ENCODE measurements around the gene DCTD.

Gene DCTD

GRCh38 chr4:182886768-182887167 lies 30.4 kb downstream of the DCTD start:
- no peak for TF ChIP-seq CTCF (IDR thresholded peaks at IDR 0.05; ENCODE audit: insufficient read depth, low read depth, low read length, missing control alignments)
- no peak overlapping the region for H3K4me3 ChIP-seq (ENCODE audit: low read depth, low read length)
- DNase-seq (ENCODE audit: low read depth): no peak

GRCh38 chr4:182886205-182886604 lies 31.0 kb downstream of the DCTD start:
- no peak for TF ChIP-seq CTCF (IDR thresholded peaks at IDR 0.05; ENCODE audit: insufficient read depth, low read depth, low read length, missing control alignments)
- no peak overlapping the region for H3K4me3 ChIP-seq (ENCODE audit: low read depth, low read length)
- DNase-seq (ENCODE audit: low read depth): no peak

DNA sequence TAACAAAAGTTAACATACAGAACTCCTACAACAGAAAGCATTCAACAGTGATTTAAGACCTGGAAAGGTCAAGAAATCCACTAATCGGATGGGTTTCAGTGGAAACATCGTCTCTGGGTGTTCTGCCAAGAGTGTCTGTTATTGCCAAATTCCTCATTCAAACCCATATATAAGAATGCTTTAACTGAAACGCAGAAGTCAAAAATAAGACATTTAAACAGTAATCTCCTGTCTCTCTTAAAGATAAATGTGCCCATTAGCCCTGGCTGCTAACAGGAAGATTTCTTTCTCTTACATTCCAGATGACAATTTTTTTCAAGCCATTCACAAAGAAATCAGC lies 31.5 kb downstream of the DCTD start:
- no peak for TF ChIP-seq CTCF (IDR thresholded peaks at IDR 0.05; ENCODE audit: insufficient read depth, low read depth, low read length, missing control alignments)
- no peak overlapping the region for H3K4me3 ChIP-seq (ENCODE audit: low read depth, low read length)
- DNase-seq (ENCODE audit: low read depth): no peak

DNA sequence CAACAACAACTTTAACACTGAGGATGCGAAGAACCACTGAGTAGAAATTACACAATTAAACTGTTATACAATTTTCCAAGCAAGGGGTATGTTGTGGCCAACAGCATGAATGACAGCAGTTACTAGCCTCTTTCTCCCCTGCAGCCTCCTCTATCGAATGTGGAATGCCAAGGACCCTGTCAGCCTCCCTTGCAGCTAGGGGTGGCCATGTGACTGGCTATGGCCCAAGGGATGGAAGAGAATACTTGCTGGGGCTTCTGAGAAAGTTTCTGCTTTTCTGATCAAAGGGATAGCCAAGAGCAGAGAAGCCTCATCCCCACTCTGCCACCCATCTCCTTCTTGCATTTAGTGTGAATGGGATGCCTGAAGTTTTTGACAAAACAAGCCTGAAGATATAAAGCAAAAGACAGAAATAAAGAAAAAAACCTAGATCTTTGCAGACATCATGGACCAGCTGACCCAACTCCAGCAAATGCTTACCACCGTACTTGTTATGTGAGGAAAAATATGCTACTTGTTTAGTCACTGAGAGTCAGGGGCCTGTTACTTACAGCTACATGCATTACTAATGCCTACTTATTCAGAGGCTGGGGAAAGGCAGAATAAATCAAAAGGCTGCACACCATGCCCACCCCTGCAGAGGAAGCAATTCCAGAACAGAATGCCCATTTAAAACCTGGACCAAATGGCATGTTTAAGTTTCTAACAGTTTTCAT lies 32.0 kb downstream of the DCTD start:
- H3K4me3 ChIP-seq (ENCODE audit: low read depth, low read length): no peak overlapping the region
- TF ChIP-seq CTCF (IDR thresholded peaks at IDR 0.05; ENCODE audit: insufficient read depth, low read depth, low read length, missing control alignments): no peak

GRCh38 chr4:182884040-182884439 lies 33.1 kb downstream of the DCTD start:
- TF ChIP-seq CTCF (IDR thresholded peaks at IDR 0.05; ENCODE audit: insufficient read depth, low read depth, low read length, missing control alignments): no peak
- H3K4me3 ChIP-seq (ENCODE audit: low read depth, low read length): no peak overlapping the region
- DNase-seq (ENCODE audit: low read depth): no peak

More for the DNA sequence above, 32.0 kb downstream of the DCTD start:
- no peak for DNase-seq (ENCODE audit: low read depth)

- no peak for DNase-seq (ENCODE audit: low read depth)
- H3K4me3 ChIP-seq (ENCODE audit: low read depth, low read length): no peak overlapping the region
- no peak for TF ChIP-seq CTCF (IDR thresholded peaks at IDR 0.05; ENCODE audit: insufficient read depth, low read depth, low read length, missing control alignments)
Observed at GRCh38 chr4:182883351-182883750, 33.8 kb downstream of the DCTD start.

GRCh38 chr4:182881914-182882313 lies 35.3 kb downstream of the DCTD start:
- H3K4me3 ChIP-seq (ENCODE audit: low read depth, low read length): no peak overlapping the region
- no peak for DNase-seq (ENCODE audit: low read depth)
- no peak for TF ChIP-seq CTCF (IDR thresholded peaks at IDR 0.05; ENCODE audit: insufficient read depth, low read depth, low read length, missing control alignments)

Data from GM12865 (cell line).